Stimulated activated CD8-positive, alpha-beta memory T cell treated with anti-CD3 and anti-CD28 coated beads, Interleukin-7, amount 100 ng/mL, for 1 hour (primary cell): ENCODE results near the gene OR13J1.

Source experiments
- DNase-seq, 2 donors: peaks; one replicate each; pipeline ENCODE4 v3.0.0-alpha.2; 2020; ENCODE audit warnings: low read depth in 2 of 2

OR13J1 gene

GRCh38 chr9:35859310-35859989, 10.8 kb downstream of the OR13J1 start:
- no peak for DNase-seq

GRCh38 chr9:35858458-35858857, 11.7 kb downstream of the OR13J1 start:
- DNase-seq, result no peak

DNA sequence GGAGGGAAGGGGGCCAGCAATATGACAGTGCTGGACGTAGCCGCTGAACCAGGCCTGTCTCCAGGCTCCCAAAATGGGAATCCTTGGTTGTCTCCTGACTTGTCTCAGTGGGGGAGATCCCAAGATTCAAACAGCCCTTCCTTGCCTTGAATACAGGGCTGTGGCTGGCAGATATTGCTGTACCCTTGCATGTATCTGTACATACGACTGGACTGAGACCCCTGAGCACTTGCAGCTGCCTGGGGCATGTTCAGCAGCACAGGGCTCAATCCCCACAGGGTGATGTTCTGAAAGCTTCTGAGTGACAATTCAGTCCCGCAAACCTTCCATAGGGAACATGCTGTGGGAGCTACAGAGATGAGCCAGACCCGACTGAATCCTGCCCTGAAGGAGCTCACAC, 13.3 kb downstream of the OR13J1 start:
- no peak for DNase-seq

DNA sequence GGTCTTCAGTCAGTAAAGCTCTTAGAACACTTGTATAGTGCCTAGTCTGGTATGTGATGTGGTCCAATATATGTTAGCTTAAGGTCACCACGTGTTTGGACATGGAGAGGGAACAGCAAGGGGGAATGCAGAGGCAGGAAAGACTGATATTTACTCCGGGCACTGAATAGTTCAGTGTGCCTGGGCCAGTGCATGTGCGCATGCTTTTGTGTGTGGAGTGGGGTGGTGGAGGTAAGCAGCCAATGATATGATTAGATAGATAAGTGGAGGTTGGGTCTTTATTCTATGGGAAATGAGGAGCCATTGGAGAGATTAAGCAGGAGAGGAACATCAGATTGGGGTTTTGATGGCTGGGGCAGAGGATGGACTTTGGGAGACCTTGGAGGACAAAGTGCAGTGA, 14.0 kb downstream of the OR13J1 start:
- no peak for DNase-seq

DNA sequence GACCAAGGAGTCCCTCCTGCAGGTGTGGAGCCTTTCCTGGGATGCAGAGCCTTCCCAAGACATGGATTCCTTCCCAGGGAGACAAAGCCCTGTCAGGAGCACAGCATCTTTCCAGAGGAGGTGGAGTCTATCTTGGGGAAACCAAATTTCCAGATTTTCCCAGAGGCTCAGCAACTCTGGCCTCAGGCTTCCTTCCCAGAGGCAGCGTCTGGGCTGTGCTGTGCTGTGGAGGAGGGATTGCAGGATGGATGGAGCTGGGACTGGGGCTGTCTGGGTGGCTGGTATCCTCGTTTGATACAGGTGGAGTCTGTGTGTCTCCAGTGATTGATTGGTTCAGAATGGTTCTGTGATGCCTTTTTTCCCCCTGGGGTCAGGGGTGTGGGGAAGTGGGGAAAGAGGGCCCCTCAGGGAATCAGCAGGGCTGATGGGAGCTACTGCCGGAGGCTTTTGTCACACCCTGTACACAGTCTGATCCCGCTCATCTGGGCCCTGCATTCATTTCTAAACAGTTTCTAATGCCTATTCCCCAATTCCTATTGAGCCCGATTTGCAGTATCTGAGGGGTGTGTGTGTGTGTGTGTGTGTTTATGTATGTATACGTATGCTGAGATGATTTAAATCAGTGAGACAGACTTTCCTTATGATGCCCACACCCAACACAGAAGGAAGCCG, 16.0 kb downstream of the OR13J1 start:
- no peak for DNase-seq

- DNase-seq, result no peak
Observed at GRCh38 chr9:35852876-35853865, 17.0 kb downstream of the OR13J1 start.

- DNase-seq, result no peak
Observed at GRCh38 chr9:35852267-35852815, 17.9 kb downstream of the OR13J1 start.

DNA sequence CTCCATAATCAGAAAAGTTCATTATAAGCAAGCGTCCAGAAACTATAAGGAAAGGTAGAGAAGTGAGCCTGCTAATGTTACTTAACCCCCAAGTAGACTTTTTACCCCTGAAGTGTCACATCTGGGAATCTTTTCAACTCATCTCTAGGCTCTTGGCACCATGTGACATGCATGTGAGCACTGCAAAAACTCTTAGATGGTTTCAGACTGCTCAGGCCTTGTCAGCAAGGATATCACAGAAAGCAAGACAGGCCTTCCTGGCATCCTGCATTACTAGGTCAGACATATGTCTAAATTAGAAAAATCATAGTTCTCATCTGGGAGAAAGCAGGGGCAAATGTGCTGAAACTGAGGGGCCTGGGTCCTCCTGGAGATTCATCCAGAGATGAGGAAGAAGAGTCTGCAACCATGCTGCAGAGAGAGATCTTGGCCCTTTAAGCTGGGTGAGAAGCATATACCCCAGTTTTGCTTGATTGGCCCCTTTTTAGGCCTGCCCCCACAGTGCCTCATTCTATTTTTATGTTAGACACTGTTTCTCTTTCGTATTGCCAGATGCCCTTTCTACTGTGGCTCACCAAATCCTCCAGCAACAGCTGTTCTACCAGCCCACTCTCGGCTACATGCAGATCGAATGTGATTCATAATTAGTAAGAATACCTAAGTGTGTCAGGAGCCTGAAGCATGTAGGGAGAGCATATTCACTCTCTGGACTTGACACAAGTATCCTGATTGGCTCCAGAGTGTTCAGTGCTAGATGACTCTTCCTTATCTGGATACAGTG, 22.2 kb downstream of the OR13J1 start:
- no peak for DNase-seq

- no peak for DNase-seq
Observed at GRCh38 chr9:35845824-35846771, 24.1 kb downstream of the OR13J1 start.

GRCh38 chr9:35844628-35845270, 25.5 kb downstream of the OR13J1 start:
- no peak for DNase-seq

DNA sequence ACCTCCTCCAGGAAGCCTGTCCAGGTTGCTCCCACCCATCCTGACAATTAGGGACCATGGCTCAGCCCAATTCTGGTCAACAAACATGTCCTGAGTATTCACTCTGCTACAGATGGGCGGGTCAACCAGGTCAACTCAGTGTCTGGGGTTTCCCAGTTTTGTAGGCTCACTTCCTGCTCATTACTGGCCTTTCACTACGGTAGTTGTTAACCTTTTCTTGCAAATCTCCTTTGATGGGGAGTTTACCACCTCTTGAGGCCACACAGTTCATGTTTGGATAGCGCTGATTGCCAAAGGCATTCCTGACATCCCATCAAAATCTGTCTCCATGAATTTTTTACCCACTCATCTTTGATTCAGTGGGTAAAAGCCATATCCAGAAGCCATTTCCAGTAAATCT, 27.4 kb downstream of the OR13J1 start:
- no peak for DNase-seq

DNA sequence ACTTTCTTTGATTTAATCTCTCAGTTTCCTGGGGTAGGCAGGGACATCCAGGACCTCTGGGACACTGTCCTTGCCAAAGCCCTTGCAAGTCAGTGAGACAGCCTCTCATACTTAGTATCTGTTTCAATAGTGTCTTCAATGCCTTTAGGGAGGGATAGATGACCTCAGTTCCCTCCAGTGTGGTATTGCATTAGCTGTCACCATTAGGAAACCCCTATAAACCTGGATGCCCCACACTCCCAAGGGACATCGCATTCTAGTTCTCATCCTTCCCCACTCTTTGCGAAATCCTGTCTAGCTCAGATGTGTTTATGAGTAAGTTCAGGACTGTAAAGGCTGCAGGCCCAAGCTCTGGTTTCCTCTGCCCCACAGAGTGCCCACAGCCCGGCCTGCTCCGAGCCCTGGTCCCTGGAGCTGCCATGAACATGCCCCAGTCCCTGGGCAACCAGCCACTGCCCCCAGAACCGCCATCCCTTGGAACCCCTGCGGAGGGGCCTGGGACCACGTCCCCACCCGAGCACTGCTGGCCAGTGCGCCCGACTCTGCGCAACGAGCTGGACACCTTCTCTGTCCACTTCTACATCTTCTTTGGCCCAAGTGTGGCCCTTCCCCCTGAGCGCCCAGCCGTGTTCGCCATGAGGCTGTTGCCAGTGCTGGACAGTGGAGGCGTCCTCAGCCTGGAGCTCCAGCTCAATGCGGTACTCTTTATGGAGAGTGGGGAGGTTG, 28.0 kb downstream of the OR13J1 start:
- DNase-seq, result no peak

DNA sequence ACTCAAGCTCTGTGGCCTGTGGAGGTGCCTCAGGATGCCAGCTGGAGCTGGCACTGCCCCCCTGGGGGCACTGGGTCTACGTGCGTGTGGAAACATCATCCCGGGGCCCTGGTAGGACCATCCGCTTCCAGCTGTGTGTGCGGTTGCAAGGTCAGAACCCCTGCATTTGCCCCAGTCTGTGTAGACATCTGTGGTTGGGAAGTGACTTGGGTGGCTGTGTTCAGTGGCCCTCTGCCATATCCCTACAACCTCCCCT, 28.6 kb downstream of the OR13J1 start:
- DNase-seq, result no peak

DNA sequence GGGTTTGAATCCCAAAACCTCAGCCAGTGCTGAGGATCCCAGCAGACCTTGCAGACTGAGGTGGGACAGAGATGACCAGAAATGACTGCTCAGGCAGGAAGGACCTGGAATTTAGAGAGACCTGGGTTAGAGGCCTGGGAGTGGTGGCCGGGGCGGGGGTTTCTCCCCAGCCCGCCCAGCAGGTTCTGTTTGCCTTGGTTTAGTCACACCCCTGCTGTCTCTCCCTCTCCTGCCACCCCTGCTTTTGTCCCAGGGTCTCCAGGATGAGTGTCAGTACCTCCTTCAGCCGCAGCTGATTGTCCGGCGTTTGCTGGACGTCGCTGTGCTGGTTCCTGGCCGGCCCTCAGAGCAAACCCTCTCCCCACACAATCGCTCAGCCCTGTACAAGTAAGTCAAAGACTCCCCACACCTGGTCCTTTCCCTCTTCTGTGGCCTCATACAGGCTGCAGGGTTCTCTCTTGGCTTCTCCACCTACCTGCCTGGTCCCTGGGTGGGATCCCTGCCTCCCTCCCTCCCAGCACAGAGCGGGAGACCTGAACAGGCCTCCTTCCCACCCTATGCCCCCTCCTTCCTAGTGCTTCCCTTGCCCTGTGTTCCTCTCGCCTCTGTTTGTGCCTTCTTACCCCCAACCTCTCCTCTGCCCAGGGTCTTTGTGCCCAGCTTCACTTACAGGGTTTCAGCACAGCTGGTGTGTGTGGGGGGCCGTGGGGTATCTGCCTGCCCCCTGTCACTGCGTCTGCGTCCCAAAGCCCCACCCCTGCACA, 29.1 kb downstream of the OR13J1 start:
- no peak for DNase-seq

DNA sequence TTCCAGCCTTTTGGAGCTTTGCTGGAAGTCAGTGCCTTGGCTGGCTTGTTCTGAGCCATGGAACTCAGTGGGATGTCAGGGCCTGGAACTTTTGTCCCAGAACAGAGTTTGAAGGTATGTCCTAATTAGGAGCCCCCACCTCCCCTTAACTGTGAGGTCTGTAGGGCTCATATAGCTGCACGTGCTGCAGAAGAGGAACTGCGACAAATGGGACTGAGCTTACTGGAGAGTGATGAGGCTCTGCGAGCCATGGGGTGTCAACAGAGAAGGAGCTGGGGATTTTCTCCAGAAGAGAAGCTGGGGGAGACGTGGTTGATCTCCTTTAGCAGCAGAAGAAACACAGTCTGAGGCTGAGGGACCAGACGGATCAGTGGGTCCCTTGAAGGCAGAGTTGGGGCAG, 30.3 kb downstream of the OR13J1 start:
- no peak for DNase-seq

GRCh38 chr9:35836595-35836994, 33.6 kb downstream of the OR13J1 start:
- no peak for DNase-seq

DNA sequence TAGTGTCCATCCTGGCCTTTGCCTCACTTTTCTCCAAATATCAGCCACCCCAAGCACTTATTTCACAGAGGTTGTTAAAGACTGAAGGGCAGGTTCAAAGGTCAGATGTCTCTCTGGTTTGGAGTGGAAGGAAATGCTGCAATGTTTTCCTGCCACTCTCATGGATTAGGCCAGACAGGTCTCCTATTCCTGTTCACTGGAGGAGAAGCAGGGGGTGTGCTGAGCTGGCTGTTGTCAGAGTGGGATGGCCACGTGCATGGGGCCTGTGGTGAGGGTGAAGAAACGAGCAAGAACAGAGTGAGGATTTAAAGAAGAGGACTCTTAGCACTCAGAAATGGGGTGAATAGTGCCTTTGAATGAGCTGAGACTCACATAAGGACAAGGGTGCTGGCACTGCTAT, 34.4 kb downstream of the OR13J1 start:
- no peak for DNase-seq

DNA sequence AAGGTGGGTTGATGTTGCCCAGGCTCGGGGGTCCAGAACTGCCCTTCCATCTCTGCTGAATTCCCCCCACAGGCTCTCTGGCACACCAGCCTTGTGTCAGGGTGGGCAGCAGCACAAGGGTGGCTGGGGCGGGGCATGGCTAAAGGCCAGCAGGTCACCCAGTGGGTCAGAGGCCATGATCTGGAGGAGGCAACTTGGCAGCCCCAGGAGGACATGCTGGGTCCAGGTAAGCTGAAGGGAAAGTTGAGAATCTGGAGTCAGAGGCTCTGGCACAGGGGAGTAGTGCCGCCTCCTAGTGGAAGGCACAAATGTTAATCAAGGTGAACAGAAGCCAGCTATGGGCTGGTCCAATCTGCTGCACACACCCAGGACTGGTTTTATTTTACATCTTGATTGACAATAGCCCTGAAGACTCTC, 35.0 kb downstream of the OR13J1 start:
- no peak for DNase-seq
